ENCODE data around the gene ZDHHC13. TPM values are rescaled to one million over a fixed set of nuclear protein-coding genes. Genes with fewer than 3 reads are reported as not detected.

ZDHHC13 gene
- total and polyA plus RNA-seq, 2 of the 8 experiments (the other 6 are each of a cell fraction or from before 2014, with no cell fraction given): 22.4 to 24.1 TPM

DNA sequence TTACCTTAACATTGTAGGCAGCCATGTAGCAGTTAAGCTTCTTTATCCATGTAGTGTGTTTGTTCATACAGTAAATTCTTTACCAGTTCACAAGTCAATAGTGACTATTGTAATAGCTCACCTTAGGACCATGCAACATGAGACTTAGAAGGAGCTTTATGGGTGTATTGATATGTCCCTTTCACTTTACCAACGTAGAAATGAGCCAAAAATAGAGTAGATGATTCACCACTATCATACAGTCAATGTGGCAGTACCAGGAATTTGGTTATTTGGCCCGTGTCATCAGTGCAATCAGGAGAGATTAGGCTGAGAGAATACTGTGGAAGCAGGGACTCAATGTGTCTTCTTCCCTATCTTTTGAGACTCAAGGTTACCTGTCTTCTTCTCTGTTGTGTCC, 4.7 kb downstream of the ZDHHC13 start (continued):
- TF ChIP-seq, protein P1, sequence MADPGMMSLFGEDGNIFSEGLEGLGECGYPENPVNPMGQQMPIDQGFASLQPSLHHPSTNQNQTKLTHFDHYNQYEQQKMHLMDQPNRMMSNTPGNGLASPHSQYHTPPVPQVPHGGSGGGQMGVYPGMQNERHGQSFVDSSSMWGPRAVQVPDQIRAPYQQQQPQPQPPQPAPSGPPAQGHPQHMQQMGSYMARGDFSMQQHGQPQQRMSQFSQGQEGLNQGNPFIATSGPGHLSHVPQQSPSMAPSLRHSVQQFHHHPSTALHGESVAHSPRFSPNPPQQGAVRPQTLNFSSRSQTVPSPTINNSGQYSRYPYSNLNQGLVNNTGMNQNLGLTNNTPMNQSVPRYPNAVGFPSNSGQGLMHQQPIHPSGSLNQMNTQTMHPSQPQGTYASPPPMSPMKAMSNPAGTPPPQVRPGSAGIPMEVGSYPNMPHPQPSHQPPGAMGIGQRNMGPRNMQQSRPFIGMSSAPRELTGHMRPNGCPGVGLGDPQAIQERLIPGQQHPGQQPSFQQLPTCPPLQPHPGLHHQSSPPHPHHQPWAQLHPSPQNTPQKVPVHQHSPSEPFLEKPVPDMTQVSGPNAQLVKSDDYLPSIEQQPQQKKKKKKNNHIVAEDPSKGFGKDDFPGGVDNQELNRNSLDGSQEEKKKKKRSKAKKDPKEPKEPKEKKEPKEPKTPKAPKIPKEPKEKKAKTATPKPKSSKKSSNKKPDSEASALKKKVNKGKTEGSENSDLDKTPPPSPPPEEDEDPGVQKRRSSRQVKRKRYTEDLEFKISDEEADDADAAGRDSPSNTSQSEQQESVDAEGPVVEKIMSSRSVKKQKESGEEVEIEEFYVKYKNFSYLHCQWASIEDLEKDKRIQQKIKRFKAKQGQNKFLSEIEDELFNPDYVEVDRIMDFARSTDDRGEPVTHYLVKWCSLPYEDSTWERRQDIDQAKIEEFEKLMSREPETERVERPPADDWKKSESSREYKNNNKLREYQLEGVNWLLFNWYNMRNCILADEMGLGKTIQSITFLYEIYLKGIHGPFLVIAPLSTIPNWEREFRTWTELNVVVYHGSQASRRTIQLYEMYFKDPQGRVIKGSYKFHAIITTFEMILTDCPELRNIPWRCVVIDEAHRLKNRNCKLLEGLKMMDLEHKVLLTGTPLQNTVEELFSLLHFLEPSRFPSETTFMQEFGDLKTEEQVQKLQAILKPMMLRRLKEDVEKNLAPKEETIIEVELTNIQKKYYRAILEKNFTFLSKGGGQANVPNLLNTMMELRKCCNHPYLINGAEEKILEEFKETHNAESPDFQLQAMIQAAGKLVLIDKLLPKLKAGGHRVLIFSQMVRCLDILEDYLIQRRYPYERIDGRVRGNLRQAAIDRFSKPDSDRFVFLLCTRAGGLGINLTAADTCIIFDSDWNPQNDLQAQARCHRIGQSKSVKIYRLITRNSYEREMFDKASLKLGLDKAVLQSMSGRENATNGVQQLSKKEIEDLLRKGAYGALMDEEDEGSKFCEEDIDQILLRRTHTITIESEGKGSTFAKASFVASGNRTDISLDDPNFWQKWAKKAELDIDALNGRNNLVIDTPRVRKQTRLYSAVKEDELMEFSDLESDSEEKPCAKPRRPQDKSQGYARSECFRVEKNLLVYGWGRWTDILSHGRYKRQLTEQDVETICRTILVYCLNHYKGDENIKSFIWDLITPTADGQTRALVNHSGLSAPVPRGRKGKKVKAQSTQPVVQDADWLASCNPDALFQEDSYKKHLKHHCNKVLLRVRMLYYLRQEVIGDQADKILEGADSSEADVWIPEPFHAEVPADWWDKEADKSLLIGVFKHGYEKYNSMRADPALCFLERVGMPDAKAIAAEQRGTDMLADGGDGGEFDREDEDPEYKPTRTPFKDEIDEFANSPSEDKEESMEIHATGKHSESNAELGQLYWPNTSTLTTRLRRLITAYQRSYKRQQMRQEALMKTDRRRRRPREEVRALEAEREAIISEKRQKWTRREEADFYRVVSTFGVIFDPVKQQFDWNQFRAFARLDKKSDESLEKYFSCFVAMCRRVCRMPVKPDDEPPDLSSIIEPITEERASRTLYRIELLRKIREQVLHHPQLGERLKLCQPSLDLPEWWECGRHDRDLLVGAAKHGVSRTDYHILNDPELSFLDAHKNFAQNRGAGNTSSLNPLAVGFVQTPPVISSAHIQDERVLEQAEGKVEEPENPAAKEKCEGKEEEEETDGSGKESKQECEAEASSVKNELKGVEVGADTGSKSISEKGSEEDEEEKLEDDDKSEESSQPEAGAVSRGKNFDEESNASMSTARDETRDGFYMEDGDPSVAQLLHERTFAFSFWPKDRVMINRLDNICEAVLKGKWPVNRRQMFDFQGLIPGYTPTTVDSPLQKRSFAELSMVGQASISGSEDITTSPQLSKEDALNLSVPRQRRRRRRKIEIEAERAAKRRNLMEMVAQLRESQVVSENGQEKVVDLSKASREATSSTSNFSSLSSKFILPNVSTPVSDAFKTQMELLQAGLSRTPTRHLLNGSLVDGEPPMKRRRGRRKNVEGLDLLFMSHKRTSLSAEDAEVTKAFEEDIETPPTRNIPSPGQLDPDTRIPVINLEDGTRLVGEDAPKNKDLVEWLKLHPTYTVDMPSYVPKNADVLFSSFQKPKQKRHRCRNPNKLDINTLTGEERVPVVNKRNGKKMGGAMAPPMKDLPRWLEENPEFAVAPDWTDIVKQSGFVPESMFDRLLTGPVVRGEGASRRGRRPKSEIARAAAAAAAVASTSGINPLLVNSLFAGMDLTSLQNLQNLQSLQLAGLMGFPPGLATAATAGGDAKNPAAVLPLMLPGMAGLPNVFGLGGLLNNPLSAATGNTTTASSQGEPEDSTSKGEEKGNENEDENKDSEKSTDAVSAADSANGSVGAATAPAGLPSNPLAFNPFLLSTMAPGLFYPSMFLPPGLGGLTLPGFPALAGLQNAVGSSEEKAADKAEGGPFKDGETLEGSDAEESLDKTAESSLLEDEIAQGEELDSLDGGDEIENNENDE (IDR thresholded peaks at IDR 0.05; ENCODE audit: insufficient replicate concordance, low read length): no peak
- TF ChIP-seq RBBP5 (IDR thresholded peaks at IDR 0.05; ENCODE audit: borderline replicate concordance, low read depth, low read length): no peak
